ENCODE measurements around the gene COA4. TPM values are rescaled to one million over a fixed set of nuclear protein-coding genes. Genes with fewer than 3 reads are reported as not detected.

COA4 gene
- total and polyA plus RNA-seq, 4 donors: 37.6 to 94.2 (median 76.2) TPM

DNA sequence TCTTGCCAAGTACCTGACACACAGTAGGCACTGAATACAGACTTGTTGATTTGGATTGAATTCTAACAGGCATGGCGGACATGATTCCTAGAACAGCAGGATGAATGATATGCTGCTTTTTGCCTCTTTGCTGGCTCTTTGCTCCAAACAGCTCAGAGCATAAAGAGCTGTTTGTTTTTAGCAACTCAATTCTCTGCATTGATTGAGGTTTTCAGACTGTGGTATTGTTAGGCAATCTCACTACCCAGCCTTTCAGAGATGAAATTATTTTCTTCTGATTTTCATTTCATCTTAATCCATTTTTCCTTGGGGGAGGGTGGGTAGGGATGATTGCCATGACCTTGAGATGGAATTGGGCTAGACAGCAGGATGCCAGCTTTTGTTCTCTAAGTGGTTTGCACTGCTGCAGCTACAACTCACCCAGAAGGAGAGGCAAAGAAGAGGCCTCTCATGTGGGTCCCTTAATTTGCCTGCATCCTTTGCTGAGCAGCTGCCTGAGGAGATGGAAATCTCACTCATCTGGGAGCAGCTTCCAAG is 20.5 kb downstream of the COA4 start:
- no peak overlapping the region for H3K4me3 ChIP-seq (ENCODE audit: low read depth in 1 of 3, low read length in 3 of 3)
- peaks cover 2 to 8% (median 5%) of the 10 kb centered on the region in 4 donors for H3K36me3 ChIP-seq (ENCODE audit: control insufficient read depth in 4 of 4, insufficient read depth in 3 of 4, low read depth in 1 of 4, low read length in 3 of 4)
- no peaks in the 10 kb centered on the region for H3K9me3 ChIP-seq (ENCODE audit: control insufficient read depth in 4 of 4, low read length in 3 of 4)
- H3K4me1 ChIP-seq (ENCODE audit: control insufficient read depth in 4 of 4, insufficient read depth in 4 of 4, low read length in 3 of 4): no peaks in the 10 kb centered on the region
- no peak overlapping the region for H3K9ac ChIP-seq (ENCODE audit: low read depth in 1 of 2, low read length in 2 of 2)
- TF ChIP-seq HNF4G (IDR thresholded peaks at IDR 0.05) (no peak), NR2F2 (IDR thresholded peaks at IDR 0.05) (no peak), EGR1 (IDR thresholded peaks at IDR 0.05; ENCODE audit: low read depth in 2 of 2) (no peak), RXRA (IDR thresholded peaks at IDR 0.05) (no peak), SP1 (IDR thresholded peaks at IDR 0.05) (no peak), FOXA1 (IDR thresholded peaks at IDR 0.05) (no peak), YY1 (IDR thresholded peaks at IDR 0.05) (no peak), HNF4A (conservative IDR thresholded peaks at IDR 0.05) (no peak), JUND (IDR thresholded peaks at IDR 0.05) (no peak), FOXA2 (IDR thresholded peaks at IDR 0.05) (no peak), GABPA (IDR thresholded peaks at IDR 0.05 in 1 of 2, conservative IDR thresholded peaks at IDR 0.05 in 1 of 2) (no peak), TAF1 (conservative IDR thresholded peaks at IDR 0.05) (no peak), RAD21 (IDR thresholded peaks at IDR 0.05) (no peak)
- TF ChIP-seq, protein P1, sequence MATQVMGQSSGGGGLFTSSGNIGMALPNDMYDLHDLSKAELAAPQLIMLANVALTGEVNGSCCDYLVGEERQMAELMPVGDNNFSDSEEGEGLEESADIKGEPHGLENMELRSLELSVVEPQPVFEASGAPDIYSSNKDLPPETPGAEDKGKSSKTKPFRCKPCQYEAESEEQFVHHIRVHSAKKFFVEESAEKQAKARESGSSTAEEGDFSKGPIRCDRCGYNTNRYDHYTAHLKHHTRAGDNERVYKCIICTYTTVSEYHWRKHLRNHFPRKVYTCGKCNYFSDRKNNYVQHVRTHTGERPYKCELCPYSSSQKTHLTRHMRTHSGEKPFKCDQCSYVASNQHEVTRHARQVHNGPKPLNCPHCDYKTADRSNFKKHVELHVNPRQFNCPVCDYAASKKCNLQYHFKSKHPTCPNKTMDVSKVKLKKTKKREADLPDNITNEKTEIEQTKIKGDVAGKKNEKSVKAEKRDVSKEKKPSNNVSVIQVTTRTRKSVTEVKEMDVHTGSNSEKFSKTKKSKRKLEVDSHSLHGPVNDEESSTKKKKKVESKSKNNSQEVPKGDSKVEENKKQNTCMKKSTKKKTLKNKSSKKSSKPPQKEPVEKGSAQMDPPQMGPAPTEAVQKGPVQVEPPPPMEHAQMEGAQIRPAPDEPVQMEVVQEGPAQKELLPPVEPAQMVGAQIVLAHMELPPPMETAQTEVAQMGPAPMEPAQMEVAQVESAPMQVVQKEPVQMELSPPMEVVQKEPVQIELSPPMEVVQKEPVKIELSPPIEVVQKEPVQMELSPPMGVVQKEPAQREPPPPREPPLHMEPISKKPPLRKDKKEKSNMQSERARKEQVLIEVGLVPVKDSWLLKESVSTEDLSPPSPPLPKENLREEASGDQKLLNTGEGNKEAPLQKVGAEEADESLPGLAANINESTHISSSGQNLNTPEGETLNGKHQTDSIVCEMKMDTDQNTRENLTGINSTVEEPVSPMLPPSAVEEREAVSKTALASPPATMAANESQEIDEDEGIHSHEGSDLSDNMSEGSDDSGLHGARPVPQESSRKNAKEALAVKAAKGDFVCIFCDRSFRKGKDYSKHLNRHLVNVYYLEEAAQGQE (IDR thresholded peaks at IDR 0.05): no peak
- TF ChIP-seq, protein P2, sequence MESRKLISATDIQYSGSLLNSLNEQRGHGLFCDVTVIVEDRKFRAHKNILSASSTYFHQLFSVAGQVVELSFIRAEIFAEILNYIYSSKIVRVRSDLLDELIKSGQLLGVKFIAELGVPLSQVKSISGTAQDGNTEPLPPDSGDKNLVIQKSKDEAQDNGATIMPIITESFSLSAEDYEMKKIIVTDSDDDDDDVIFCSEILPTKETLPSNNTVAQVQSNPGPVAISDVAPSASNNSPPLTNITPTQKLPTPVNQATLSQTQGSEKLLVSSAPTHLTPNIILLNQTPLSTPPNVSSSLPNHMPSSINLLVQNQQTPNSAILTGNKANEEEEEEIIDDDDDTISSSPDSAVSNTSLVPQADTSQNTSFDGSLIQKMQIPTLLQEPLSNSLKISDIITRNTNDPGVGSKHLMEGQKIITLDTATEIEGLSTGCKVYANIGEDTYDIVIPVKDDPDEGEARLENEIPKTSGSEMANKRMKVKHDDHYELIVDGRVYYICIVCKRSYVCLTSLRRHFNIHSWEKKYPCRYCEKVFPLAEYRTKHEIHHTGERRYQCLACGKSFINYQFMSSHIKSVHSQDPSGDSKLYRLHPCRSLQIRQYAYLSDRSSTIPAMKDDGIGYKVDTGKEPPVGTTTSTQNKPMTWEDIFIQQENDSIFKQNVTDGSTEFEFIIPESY (IDR thresholded peaks at IDR 0.05): no peak
- TF ChIP-seq, protein P3, sequence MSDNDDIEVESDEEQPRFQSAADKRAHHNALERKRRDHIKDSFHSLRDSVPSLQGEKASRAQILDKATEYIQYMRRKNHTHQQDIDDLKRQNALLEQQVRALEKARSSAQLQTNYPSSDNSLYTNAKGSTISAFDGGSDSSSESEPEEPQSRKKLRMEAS (IDR thresholded peaks at IDR 0.05): no peak
- TF ChIP-seq, protein P4, sequence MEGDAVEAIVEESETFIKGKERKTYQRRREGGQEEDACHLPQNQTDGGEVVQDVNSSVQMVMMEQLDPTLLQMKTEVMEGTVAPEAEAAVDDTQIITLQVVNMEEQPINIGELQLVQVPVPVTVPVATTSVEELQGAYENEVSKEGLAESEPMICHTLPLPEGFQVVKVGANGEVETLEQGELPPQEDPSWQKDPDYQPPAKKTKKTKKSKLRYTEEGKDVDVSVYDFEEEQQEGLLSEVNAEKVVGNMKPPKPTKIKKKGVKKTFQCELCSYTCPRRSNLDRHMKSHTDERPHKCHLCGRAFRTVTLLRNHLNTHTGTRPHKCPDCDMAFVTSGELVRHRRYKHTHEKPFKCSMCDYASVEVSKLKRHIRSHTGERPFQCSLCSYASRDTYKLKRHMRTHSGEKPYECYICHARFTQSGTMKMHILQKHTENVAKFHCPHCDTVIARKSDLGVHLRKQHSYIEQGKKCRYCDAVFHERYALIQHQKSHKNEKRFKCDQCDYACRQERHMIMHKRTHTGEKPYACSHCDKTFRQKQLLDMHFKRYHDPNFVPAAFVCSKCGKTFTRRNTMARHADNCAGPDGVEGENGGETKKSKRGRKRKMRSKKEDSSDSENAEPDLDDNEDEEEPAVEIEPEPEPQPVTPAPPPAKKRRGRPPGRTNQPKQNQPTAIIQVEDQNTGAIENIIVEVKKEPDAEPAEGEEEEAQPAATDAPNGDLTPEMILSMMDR (IDR thresholded peaks at IDR 0.05; ENCODE audit: low read depth, low read length, missing input control): no peak
- TF ChIP-seq, protein P5, sequence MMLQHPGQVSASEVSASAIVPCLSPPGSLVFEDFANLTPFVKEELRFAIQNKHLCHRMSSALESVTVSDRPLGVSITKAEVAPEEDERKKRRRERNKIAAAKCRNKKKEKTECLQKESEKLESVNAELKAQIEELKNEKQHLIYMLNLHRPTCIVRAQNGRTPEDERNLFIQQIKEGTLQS (IDR thresholded peaks at IDR 0.05): no peak
- H3K27ac ChIP-seq (ENCODE audit: low read depth in 1 of 2, low read length in 2 of 2): no peak overlapping the region
- no peaks in the 10 kb centered on the region for H3K27me3 ChIP-seq (ENCODE audit: control insufficient read depth in 4 of 4, insufficient read depth in 4 of 4, low read length in 3 of 4)
- DNase-seq (ENCODE audit: low spot score): no peak
- WGBS: 94% methylated on average over 1 of the region's 1 CpG
